Testis (tissue), 2 donors: ENCODE measurements around the gene STK33.

ENCODE experiments used
- POLR2A ChIP-seq: fragments of 450-650 bp; IDR thresholded peaks from one replicate; pipeline ENCODE4 v1.6.1; 2017; ENCODE audit warnings: antibody characterized with exemption, mild to moderate bottlenecking, moderate library complexity
- TF ChIP-seq, protein P1 (sequence below), 3 experiments: fragments of 450-650 bp in 2 of 3; fragments of 200-600 bp in 1 of 3; sonication (generic) in 1 of 3; IDR thresholded peaks; one replicate each; pipeline ENCODE4 v1.5.1; 2016 to 2019; ENCODE audit warnings: antibody characterized with exemption in 3 of 3, mild to moderate bottlenecking in 2 of 3, moderate library complexity in 1 of 3

DNA sequence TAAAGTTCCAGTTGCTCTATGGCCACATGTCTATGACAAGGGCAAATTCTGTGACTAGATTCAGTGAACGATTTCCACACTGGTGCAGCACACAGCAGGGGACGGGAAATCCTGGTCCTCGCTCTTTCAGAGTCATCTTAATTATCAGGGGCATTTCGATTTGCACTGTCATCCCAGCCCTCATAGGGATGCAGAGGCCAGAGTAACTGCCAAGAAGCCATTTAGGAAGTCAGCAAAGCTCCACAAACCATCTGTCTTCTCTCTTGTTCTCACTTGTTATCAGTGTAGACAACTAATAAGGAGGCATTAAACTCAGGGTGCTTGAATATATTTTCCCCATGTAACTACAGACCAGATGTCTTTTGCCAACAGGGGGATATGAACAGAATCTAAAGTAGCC is 151.7 kb downstream of the STK33 start:
- TF ChIP-seq, protein P1, sequence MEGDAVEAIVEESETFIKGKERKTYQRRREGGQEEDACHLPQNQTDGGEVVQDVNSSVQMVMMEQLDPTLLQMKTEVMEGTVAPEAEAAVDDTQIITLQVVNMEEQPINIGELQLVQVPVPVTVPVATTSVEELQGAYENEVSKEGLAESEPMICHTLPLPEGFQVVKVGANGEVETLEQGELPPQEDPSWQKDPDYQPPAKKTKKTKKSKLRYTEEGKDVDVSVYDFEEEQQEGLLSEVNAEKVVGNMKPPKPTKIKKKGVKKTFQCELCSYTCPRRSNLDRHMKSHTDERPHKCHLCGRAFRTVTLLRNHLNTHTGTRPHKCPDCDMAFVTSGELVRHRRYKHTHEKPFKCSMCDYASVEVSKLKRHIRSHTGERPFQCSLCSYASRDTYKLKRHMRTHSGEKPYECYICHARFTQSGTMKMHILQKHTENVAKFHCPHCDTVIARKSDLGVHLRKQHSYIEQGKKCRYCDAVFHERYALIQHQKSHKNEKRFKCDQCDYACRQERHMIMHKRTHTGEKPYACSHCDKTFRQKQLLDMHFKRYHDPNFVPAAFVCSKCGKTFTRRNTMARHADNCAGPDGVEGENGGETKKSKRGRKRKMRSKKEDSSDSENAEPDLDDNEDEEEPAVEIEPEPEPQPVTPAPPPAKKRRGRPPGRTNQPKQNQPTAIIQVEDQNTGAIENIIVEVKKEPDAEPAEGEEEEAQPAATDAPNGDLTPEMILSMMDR (IDR thresholded peaks at IDR 0.05) = no peak
- no peak for TF ChIP-seq POLR2A
